ENCODE data around the gene PRDM16.

Gene PRDM16

DNA sequence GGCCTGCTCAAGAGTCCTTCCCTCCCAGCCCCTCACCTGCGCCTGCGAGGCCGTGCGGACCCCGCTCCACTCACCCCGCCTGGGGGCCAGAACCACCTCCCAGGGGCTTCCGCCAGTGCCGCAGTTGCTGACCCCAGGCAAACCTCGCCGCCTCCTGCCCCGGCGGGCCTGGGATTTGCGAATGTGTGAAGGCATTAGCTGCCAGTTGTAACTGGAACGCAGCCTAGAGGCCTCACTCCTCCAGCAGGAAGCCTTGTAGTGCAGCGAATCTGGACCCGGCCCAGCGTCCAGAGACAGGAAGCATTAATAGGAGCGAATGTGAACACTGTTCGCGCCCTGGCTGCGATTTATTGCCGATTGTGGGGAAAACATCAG, 244.6 kb downstream of the PRDM16 start:
- no peaks in the 10 kb centered on the region for H3K27me3 ChIP-seq (ENCODE audit: insufficient read depth, low read depth, severe bottlenecking)
- TF ChIP-seq, protein P1, sequence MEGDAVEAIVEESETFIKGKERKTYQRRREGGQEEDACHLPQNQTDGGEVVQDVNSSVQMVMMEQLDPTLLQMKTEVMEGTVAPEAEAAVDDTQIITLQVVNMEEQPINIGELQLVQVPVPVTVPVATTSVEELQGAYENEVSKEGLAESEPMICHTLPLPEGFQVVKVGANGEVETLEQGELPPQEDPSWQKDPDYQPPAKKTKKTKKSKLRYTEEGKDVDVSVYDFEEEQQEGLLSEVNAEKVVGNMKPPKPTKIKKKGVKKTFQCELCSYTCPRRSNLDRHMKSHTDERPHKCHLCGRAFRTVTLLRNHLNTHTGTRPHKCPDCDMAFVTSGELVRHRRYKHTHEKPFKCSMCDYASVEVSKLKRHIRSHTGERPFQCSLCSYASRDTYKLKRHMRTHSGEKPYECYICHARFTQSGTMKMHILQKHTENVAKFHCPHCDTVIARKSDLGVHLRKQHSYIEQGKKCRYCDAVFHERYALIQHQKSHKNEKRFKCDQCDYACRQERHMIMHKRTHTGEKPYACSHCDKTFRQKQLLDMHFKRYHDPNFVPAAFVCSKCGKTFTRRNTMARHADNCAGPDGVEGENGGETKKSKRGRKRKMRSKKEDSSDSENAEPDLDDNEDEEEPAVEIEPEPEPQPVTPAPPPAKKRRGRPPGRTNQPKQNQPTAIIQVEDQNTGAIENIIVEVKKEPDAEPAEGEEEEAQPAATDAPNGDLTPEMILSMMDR (IDR thresholded peaks at IDR 0.05; ENCODE audit: low read depth, low read length), result no peak
- no peak overlapping the region for H3K27ac ChIP-seq
- no peaks in the 10 kb centered on the region for H3K36me3 ChIP-seq
- no peaks in the 10 kb centered on the region for H3K9me3 ChIP-seq (ENCODE audit: severe bottlenecking)
- no peak for DNase-seq
- no peak overlapping the region for H3K4me3 ChIP-seq (ENCODE audit: low read depth, low read length)

DNA sequence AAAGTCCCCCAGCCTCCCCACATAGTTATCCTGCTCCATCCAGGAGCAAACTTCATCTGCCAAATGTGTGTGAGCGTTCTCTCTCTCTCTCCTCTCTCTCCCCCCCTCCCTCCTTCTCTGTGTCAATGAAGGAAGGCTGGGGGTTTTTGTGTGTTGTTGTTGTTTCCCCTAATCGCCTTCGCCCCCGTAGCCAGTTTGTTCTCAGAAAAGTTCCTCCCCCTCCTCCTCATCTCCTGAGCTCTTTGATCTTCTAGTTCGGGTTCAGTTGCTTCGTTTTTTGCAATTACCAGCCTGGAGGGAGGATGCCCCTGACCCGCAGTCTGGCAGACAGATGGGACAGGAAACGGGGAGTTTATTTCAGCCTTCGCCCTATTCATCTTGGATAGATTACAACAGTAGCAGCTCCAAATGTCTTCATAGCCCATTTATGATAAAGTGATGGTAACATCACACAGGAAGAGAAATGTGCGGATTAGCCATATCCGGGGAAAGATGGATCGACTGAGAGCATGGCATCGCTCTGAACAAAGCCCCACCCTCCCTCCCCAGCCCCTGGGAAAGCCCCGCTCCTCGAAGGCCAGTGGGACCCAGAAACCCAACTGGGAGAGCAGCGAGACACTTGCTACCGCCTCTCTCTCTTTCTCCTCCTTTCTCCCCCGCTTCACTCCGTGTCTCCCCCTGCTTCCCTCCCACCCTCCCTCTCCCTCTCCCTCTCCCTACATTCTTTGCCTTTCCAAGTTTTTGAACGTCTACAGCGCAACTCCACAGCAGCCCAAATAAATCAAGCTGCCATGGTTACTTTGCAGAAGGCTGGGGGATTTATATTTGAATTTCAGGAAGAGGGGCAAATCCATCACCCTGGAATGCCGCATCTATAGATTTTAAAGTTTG, 245.7 kb downstream of the PRDM16 start:
- TF ChIP-seq, protein P1 (IDR thresholded peaks at IDR 0.05; ENCODE audit: low read depth, low read length), result no peak
- no peak overlapping the region for H3K4me3 ChIP-seq (ENCODE audit: low read depth, low read length)
- H3K36me3 ChIP-seq, result no peaks in the 10 kb centered on the region
- H3K27ac ChIP-seq, result no peak overlapping the region
- no peaks in the 10 kb centered on the region for H3K27me3 ChIP-seq (ENCODE audit: insufficient read depth, low read depth, severe bottlenecking)
- no peaks in the 10 kb centered on the region for H3K9me3 ChIP-seq (ENCODE audit: severe bottlenecking)
- no peak for DNase-seq

DNA sequence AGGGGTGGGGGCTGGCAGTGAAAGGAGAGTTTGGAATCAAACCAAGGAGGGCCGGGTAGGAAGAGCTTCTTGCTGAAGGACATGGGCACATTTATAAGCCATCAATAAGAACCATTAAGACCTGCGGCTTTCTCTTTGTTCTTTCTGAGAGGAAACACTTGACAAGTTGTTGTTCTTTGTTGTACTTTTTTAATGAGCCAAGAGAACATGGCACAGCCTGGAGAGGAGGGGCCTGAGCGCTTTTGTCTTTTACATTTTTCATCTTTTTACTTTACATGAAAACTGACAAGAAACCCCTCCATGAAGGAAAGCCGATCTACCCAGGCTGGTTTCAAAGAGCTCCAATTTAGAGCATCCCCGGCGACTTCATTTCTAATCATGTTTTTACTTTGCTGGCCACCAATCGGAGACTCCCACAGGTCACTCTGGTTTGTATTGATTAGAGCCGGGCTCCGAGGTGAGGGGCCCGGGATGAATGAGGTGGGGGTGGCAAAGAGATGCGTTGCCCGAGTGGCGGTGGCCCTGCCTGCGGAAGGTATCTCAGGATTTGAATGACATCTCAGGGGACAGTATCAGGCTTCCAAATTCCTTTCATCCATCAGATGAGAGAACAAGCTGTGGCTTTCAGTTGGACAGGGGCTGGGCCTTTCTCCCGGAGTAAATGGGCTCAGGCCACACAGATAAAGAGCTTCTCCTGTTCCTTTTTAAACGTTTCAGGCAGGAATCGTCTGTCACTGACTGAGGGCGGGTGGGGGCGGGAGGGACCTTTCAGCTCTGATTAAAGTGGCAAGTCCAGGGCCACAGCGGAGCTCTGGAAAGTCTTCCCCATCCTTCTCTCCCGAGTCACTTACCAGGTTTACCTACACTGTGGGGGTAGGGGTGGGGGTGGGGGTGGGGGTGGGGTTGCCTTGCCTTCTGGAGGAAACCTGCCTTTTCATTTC, 246.7 kb downstream of the PRDM16 start:
- no peak for DNase-seq
- H3K9me3 ChIP-seq (ENCODE audit: severe bottlenecking), result no peaks in the 10 kb centered on the region
- TF ChIP-seq, protein P1 (IDR thresholded peaks at IDR 0.05; ENCODE audit: low read depth, low read length), result no peak
- no peaks in the 10 kb centered on the region for H3K27me3 ChIP-seq (ENCODE audit: insufficient read depth, low read depth, severe bottlenecking)
- no peak overlapping the region for H3K4me3 ChIP-seq (ENCODE audit: low read depth, low read length)
- H3K27ac ChIP-seq, result no peak overlapping the region
- H3K36me3 ChIP-seq, result no peaks in the 10 kb centered on the region

DNA sequence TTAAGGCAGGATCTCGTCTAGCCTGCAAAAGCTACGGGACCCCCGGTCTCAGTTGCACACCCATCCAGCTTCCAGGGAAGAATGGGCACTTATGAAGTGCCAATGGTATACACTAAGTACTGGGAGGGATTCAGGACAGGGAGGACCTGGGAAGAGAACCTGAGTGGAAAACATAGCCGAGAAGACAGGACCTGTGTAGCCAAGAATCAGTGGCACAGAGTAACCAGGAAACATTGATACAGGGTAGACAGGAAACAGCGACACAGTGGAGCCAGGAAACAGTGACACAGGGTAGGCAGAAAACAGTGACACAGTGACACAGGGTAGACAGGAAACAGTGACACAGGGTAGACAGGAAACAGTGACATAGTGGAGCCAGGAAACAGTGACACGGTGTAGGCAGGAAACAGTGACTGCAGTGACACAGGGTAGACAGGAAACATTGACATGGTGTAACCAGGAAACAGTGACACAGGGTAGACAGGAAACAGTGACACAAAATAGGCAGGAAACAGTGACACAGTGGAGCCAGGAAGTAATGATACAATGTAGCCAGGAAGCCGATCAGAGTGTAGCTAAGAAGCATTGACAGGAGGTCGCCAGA, 247.4 kb downstream of the PRDM16 start:
- TF ChIP-seq, protein P1 (IDR thresholded peaks at IDR 0.05; ENCODE audit: low read depth, low read length), result no peak
- DNase-seq, result no peak
- no peak overlapping the region for H3K27ac ChIP-seq

DNA sequence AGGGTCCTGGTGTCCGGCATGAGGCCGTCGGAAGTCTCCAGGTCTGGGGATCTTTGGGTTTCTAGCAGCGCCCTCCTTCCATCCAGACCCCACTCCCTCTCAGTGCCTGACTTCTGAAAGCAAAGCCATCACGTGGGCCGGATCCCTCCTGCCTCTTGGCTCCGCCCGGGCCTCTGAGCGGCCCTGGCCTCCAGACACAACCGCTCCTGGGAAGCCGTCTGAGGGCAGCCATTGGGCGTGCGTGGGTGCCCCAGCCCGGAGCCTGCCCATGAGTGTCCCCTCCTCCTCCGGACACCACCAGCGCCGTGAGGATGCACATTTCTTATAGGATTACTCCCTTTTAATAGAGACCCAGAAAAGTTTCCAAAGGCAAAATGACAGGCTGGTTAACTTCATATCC, 248.5 kb downstream of the PRDM16 start:
- TF ChIP-seq, protein P1 (IDR thresholded peaks at IDR 0.05; ENCODE audit: low read depth, low read length), result no peak
- Histone ChIP-seq H3K4me3 (ENCODE audit: low read depth, low read length) (no peak overlapping the region), H3K27me3 (ENCODE audit: insufficient read depth, low read depth, severe bottlenecking) (no peaks in the 10 kb centered on the region), H3K27ac (no peak overlapping the region), H3K9me3 (ENCODE audit: severe bottlenecking) (no peaks in the 10 kb centered on the region), H3K36me3 (no peaks in the 10 kb centered on the region)
- no peak for DNase-seq

More for the DNA sequence above, 247.4 kb downstream of the PRDM16 start:
- no peaks in the 10 kb centered on the region for H3K36me3 ChIP-seq
- H3K27me3 ChIP-seq (ENCODE audit: insufficient read depth, low read depth, severe bottlenecking), result no peaks in the 10 kb centered on the region
- H3K9me3 ChIP-seq (ENCODE audit: severe bottlenecking), result no peaks in the 10 kb centered on the region
- H3K4me3 ChIP-seq (ENCODE audit: low read depth, low read length), result no peak overlapping the region

Data from WERI-Rb-1 (cell line).